Heart left ventricle (tissue), 13 donors: Measurements from ENCODE around the gene HP.

Source experiments
- POLR2A ChIP-seq, 2 donors: fragments of 450-650 bp; IDR thresholded peaks; one replicate each; pipeline ENCODE4 v1.6.1; 2017; ENCODE audit warnings: antibody characterized with exemption in 2 of 2, mild to moderate bottlenecking in 2 of 2, moderate library complexity in 2 of 2
- TF ChIP-seq, protein P1 (sequence below), 12 donors: fragments of 200-600 bp; sonication (generic) in 4 of 12; IDR thresholded peaks; one replicate each; pipeline versions ENCODE4 v1.5.0 to v1.8.0; 2018 to 2022; ENCODE audit warnings: antibody characterized with exemption in 12 of 12, mild to moderate bottlenecking in 5 of 12
- donor health status: ischemic (EF 13 %, LVEDD 7.1; RV severe dilation, severe dysfunction).
- donor health status: DM: no; HTN: yes; CAD: no.
- donor health status: DM: no; HTN: no; CAD: no.
- donor health status: ischemic (EF 25% LVEDD 6.9; RV normal size, moderate dysfunction).
- donor health status: ischemic (EF 25% LVEDD 5.7; RV mildly dilated, moderate dysfunction).
- donor health status: ischemic (EF 35%, LVEDD 5.7; RV mildly dilated, moderate dysfunction).
- donor health status: nonischemic (EF 11% LVEDD 7.7; RV severe dilation, severe dysfunction).
- donor health status: DM: yes; HTN: yes; CAD: no.
- donor health status: PGD.
- donor health status: ischemic (EF 29% LVEDD 5.4; RV normal size, mild dysfunction).
- donor health status: nonischemic (EF 23%, LVEDD 6.1; RV moderate dilation, normal function).

DNA sequence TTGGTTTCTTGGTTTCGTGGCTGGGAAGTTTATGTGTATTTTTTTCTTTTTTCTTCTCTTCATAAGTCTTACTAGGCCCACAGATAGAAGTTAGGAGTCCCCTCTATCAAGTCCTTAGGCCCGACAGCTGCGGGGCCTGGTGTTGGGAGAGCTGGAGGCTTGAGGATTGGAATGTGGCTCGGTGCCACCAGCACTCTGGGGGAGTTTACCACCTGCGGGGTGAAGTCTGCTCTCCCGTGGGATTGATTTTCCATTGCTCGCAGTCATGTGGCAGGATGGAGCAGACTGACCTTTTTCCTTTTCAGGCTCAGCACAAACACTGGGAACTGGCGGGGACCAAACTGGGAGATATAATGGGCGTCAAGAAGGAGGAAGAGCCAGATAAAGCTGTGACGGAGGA is 46.9 kb downstream of the HP start:
- TF ChIP-seq, protein P1, sequence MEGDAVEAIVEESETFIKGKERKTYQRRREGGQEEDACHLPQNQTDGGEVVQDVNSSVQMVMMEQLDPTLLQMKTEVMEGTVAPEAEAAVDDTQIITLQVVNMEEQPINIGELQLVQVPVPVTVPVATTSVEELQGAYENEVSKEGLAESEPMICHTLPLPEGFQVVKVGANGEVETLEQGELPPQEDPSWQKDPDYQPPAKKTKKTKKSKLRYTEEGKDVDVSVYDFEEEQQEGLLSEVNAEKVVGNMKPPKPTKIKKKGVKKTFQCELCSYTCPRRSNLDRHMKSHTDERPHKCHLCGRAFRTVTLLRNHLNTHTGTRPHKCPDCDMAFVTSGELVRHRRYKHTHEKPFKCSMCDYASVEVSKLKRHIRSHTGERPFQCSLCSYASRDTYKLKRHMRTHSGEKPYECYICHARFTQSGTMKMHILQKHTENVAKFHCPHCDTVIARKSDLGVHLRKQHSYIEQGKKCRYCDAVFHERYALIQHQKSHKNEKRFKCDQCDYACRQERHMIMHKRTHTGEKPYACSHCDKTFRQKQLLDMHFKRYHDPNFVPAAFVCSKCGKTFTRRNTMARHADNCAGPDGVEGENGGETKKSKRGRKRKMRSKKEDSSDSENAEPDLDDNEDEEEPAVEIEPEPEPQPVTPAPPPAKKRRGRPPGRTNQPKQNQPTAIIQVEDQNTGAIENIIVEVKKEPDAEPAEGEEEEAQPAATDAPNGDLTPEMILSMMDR (IDR thresholded peaks at IDR 0.05), result no peak
- TF ChIP-seq POLR2A (IDR thresholded peaks at IDR 0.05), result no peak
